Measurements from ENCODE around the gene VPS13A. TPM values are rescaled to one million over a fixed set of nuclear protein-coding genes. Genes with fewer than 3 reads are reported as not detected.
A peak's percentile ranks its signal among the peaks of the same experiment; 100 is the strongest.

The VPS13A gene
- total RNA-seq, 1 experiment from 2014 or later, result 14.3 TPM

- Histone ChIP-seq H3K4me3 (ENCODE audit: low read depth, low read length) (no peak overlapping the region), H3K36me3 (ENCODE audit: control insufficient read depth, insufficient read depth, low read length) (no peaks in the 10 kb centered on the region), H3K27me3 (replicated peaks; ENCODE audit: control insufficient read depth, insufficient read depth, low read length) (no peaks in the 10 kb centered on the region), H3K9me3 (no peaks in the 10 kb centered on the region), H3K4me1 (no peaks in the 10 kb centered on the region)
- peak; percentile 34 to 37 for DNase-seq
- H3K36me3 Mint-ChIP-seq (ENCODE audit: insufficient read depth, unreplicated experiment), result peaks cover 7% of the 10 kb centered on the region
- H3K9me3 Mint-ChIP-seq (ENCODE audit: unreplicated experiment), result no peaks in the 10 kb centered on the region
- POLR2A ChIA-PET, result no interaction called here
- intact Hi-C loops (cut with micrococcal nuclease; ENCODE audit: unreplicated experiment), result loop anchor here (10.0 kb wide), 1 partner anchor 187 kb away; the partner anchor contains the start of gene GNA14
- H3K4me1 Mint-ChIP-seq (ENCODE audit: low read depth, unreplicated experiment), result no peaks in the 10 kb centered on the region
- peak; percentile 37 to 48 for TF ChIP-seq CTCF (IDR thresholded peaks at IDR 0.05; ENCODE audit: insufficient read depth in 1 of 2, low read depth in 1 of 2, low read length in 1 of 2, severe bottlenecking in 1 of 2, unreplicated experiment in 1 of 2)
- CTCF ChIA-PET, result interaction anchor here (0.5 kb wide), 1 partner anchor 21 kb away, joined by 5 read pairs; no protein-coding TSS in a partner anchor
- H3K27ac Mint-ChIP-seq (ENCODE audit: unreplicated experiment), result no peak overlapping the region
- no peaks in the 10 kb centered on the region for H3K27me3 Mint-ChIP-seq (ENCODE audit: insufficient read depth, unreplicated experiment)
- no peak overlapping the region for H3K4me3 Mint-ChIP-seq (ENCODE audit: unreplicated experiment)
- no TSS peak for BruUV-seq (replicated peaks)
These were observed 280.7 kb downstream of the VPS13A start for GRCh38 chr9:77457916-77458592.

- no peak for TF ChIP-seq CTCF (IDR thresholded peaks at IDR 0.05; ENCODE audit: insufficient read depth in 1 of 2, low read depth in 1 of 2, low read length in 1 of 2, severe bottlenecking in 1 of 2, unreplicated experiment in 1 of 2)
- no peaks in the 10 kb centered on the region for H3K36me3 ChIP-seq (ENCODE audit: control insufficient read depth, insufficient read depth, low read length)
- H3K36me3 Mint-ChIP-seq (ENCODE audit: insufficient read depth, unreplicated experiment), result peaks cover 7% of the 10 kb centered on the region
- intact Hi-C loops (cut with micrococcal nuclease; ENCODE audit: unreplicated experiment), result loop anchor here (10.0 kb wide), 1 partner anchor 294 kb away; no protein-coding TSS in a partner anchor
- H3K27ac Mint-ChIP-seq (ENCODE audit: unreplicated experiment), result no peak overlapping the region
- no peaks in the 10 kb centered on the region for H3K4me1 Mint-ChIP-seq (ENCODE audit: low read depth, unreplicated experiment)
- H3K27me3 Mint-ChIP-seq (ENCODE audit: insufficient read depth, unreplicated experiment), result no peaks in the 10 kb centered on the region
- no peaks in the 10 kb centered on the region for H3K27me3 ChIP-seq (replicated peaks; ENCODE audit: control insufficient read depth, insufficient read depth, low read length)
- no peak overlapping the region for H3K4me3 Mint-ChIP-seq (ENCODE audit: unreplicated experiment)
- no peaks in the 10 kb centered on the region for H3K4me1 ChIP-seq
- H3K4me3 ChIP-seq (ENCODE audit: low read depth, low read length), result no peak overlapping the region
- H3K9me3 Mint-ChIP-seq (ENCODE audit: unreplicated experiment), result no peaks in the 10 kb centered on the region
- POLR2A ChIA-PET, result no interaction called here
- CTCF ChIA-PET, result no interaction called here
- DNase-seq, result no peak
- BruUV-seq (replicated peaks), result no TSS peak
- no peaks in the 10 kb centered on the region for H3K9me3 ChIP-seq
These were observed 283.6 kb downstream of the VPS13A start for GRCh38 chr9:77460938-77461337.

- POLR2A ChIA-PET, result no interaction called here
- CTCF ChIA-PET, result no interaction called here
These were observed 284.7 kb downstream of the VPS13A start for GRCh38 chr9:77462066-77462465.

More at GRCh38 chr9:77462066-77462465, 284.7 kb downstream of the VPS13A start:
- no peak overlapping the region for H3K27ac Mint-ChIP-seq (ENCODE audit: unreplicated experiment)
- Histone ChIP-seq H3K9me3 (no peaks in the 10 kb centered on the region), H3K4me1 (no peaks in the 10 kb centered on the region), H3K36me3 (ENCODE audit: control insufficient read depth, insufficient read depth, low read length) (no peaks in the 10 kb centered on the region), H3K27me3 (replicated peaks; ENCODE audit: control insufficient read depth, insufficient read depth, low read length) (no peaks in the 10 kb centered on the region), H3K4me3 (ENCODE audit: low read depth, low read length) (no peak overlapping the region)
- H3K27me3 Mint-ChIP-seq (ENCODE audit: insufficient read depth, unreplicated experiment), result no peaks in the 10 kb centered on the region
- intact Hi-C loops (cut with micrococcal nuclease; ENCODE audit: unreplicated experiment), result loop anchor here (10.0 kb wide), 1 partner anchor 293 kb away; no protein-coding TSS in a partner anchor
- no TSS peak for BruUV-seq (replicated peaks)
- no peak for TF ChIP-seq CTCF (IDR thresholded peaks at IDR 0.05; ENCODE audit: insufficient read depth in 1 of 2, low read depth in 1 of 2, low read length in 1 of 2, severe bottlenecking in 1 of 2, unreplicated experiment in 1 of 2)
- no peak for DNase-seq
- no peaks in the 10 kb centered on the region for H3K9me3 Mint-ChIP-seq (ENCODE audit: unreplicated experiment)
- peaks cover 7% of the 10 kb centered on the region for H3K36me3 Mint-ChIP-seq (ENCODE audit: insufficient read depth, unreplicated experiment)
- no peaks in the 10 kb centered on the region for H3K4me1 Mint-ChIP-seq (ENCODE audit: low read depth, unreplicated experiment)
- H3K4me3 Mint-ChIP-seq (ENCODE audit: unreplicated experiment), result no peak overlapping the region
